Hepatocyte (in vitro differentiated cells): Measurements from ENCODE around the gene LMX1B. TPM values are rescaled to one million over a fixed set of nuclear protein-coding genes. Genes with fewer than 3 reads are reported as not detected.
A peak's percentile ranks its signal among the peaks of the same experiment; 100 is the strongest.

Experiments
- DNase-seq: peaks from one replicate; pipeline ENCODE4 v3.0.0-alpha.2; 2016; ENCODE audit warnings: low spot score
- H2AFZ ChIP-seq: fragments of 200-600 bp; sonication (generic); 2 replicates; pipeline ENCODE4 v1.6.0; 2016; ENCODE audit warnings: antibody characterized with exemption, mild to moderate bottlenecking
- H3K27ac ChIP-seq: fragments of 200-600 bp; sonication (generic); 2 replicates; pipeline ENCODE4 v1.5.1; 2016; ENCODE audit warnings: mild to moderate bottlenecking
- H3K27me3 ChIP-seq: fragments of 200-600 bp; sonication (generic); 2 replicates; pipeline ENCODE4 v1.6.1; 2016
- H3K36me3 ChIP-seq: fragments of 200-600 bp; sonication (generic); replicated peaks from 2 replicates; pipeline ENCODE4 v1.5.1; 2016; ENCODE audit warnings: low read depth; ENCODE audit not compliant: insufficient read depth
- H3K4me1 ChIP-seq: fragments of 200-600 bp; sonication (generic); 2 replicates; pipeline ENCODE4 v1.5.1; 2016; ENCODE audit warnings: mild to moderate bottlenecking, moderate library complexity; ENCODE audit not compliant: insufficient read depth
- H3K4me2 ChIP-seq: fragments of 200-600 bp; sonication (generic); 2 replicates; pipeline ENCODE4 v1.6.0; 2016
- H3K4me3 ChIP-seq: fragments of 200-600 bp; sonication (generic); 2 replicates; pipeline ENCODE4 v1.5.1; 2016; ENCODE audit warnings: mild to moderate bottlenecking
- H3K79me2 ChIP-seq: fragments of 200-600 bp; sonication (generic); 2 replicates; pipeline ENCODE4 v1.6.0; 2017; ENCODE audit warnings: mild to moderate bottlenecking
- H3K9me2 ChIP-seq: fragments of 200-600 bp; sonication (generic); replicated peaks from 2 replicates; pipeline ENCODE4 v1.6.0; 2017; ENCODE audit warnings: mild to moderate bottlenecking; ENCODE audit not compliant: insufficient read depth
- H3K9me3 ChIP-seq: fragments of 200-600 bp; sonication (generic); 2 replicates; pipeline ENCODE4 v1.5.1; 2016; ENCODE audit warnings: low read depth, mild to moderate bottlenecking
- H4K20me1 ChIP-seq: fragments of 200-600 bp; sonication (generic); 2 replicates; pipeline ENCODE4 v1.6.0; 2016; ENCODE audit warnings: mild to moderate bottlenecking; ENCODE audit not compliant: insufficient read depth, poor library complexity, severe bottlenecking
- EZH2 ChIP-seq: fragments of 200-600 bp; sonication (generic); IDR thresholded peaks from 2 replicates; pipeline ENCODE4 v1.6.1; 2016; ENCODE audit warnings: antibody characterized with exemption, mild to moderate bottlenecking, borderline replicate concordance
- EZH2phosphoT487 ChIP-seq: fragments of 200-600 bp; sonication (generic); IDR thresholded peaks from one replicate; pipeline ENCODE4 v1.6.1; 2018; ENCODE audit warnings: antibody characterized with exemption, mild to moderate bottlenecking, low read depth, moderate library complexity; ENCODE audit not compliant: unreplicated experiment, severe bottlenecking
- WGBS: methylation state at CpG from one replicate; pipeline ENCODE4 v1.1.6; 2016; ENCODE audit warnings: low lambda C conversion rate; ENCODE audit errors: missing lambda C conversion rate; 5-methylcytosine and 5-hydroxymethylcytosine counted together
- polyA plus RNA-seq: library from polyadenylated mRNA; unstranded; fragments of >200 nt; fragmentation: Nextera tagmentation; extraction: Ambion mirVana; gene quantifications from 2 replicates; pipeline ENCODE4 v1.2.1, GENCODE V29; 2016
- total RNA-seq: library from RNA; depleted of rRNA; stranded (reverse); fragments of >200 nt; gene quantifications from 2 replicates; pipeline ENCODE4 v1.2.3, GENCODE V29; 2014
- TF ChIP-seq, protein P1 (sequence below): fragments of 200-600 bp; sonication (generic); IDR thresholded peaks from 2 replicates; pipeline ENCODE4 v1.5.1; 2016; ENCODE audit warnings: antibody characterized with exemption, mild to moderate bottlenecking; ENCODE audit not compliant: poor library complexity

LMX1B gene
- total and polyA plus RNA-seq, 2 experiments from 2014 or later: 0.16 TPM; not detected in 1

DNA sequence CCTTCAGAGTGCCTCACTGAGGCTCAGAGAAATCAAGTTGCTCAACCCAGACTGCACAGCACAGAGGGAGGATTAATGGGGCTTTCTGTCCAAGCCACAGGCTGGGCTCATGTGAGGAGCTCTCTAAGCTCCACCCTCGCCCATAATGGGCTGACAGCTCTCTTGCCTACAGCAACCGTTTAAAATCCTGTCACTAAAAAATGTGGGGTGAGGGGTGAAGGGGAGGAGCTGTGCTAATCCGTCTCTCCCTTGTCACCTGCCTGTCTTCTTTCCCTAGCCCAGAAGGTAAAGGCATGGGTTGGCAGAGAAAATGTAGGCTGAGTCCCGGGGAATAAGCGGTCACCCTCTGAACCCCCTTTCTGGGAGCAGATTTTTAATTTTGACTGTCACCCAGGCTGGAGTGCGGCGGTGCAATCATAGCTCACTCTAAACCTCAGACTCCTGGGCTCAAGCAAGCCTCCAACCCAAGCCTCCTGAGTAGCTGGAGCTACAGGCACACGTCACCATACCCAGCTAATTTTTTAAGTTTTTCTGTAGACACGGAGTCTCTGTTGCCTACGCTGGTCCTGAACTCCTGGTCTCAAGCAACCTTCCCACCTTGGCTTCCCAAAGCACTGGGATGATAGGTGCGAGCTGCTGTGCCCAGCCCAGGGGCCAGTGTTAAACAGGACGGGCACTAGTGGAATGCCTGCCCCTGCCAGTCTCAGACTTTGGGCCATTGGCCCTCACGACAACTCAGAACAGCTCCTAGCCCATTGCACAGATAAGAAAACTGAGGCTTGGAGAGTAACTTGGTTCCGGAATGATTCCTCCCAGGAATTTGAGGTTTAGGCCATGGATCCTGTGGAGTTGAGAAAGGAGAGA, 89.5 kb downstream of the LMX1B start:
- 71% methylated on average over 14 of the region's 14 CpGs for WGBS
- Histone ChIP-seq H4K20me1 (no peaks in the 10 kb centered on the region), H3K36me3 (no peaks in the 10 kb centered on the region), H3K27ac (no peak overlapping the region), H3K4me1 (peaks cover 6% of the 10 kb centered on the region), H3K27me3 (peaks cover 15% of the 10 kb centered on the region), H3K4me3 (no peak overlapping the region), H3K9me3 (no peaks in the 10 kb centered on the region), H2AFZ (no peak overlapping the region), H3K9me2 (no peaks in the 10 kb centered on the region), H3K4me2 (no peak overlapping the region), H3K79me2 (no peaks in the 10 kb centered on the region)
- TF ChIP-seq EZH2 (no peak), EZH2phosphoT487 (no peak)
- TF ChIP-seq, protein P1, sequence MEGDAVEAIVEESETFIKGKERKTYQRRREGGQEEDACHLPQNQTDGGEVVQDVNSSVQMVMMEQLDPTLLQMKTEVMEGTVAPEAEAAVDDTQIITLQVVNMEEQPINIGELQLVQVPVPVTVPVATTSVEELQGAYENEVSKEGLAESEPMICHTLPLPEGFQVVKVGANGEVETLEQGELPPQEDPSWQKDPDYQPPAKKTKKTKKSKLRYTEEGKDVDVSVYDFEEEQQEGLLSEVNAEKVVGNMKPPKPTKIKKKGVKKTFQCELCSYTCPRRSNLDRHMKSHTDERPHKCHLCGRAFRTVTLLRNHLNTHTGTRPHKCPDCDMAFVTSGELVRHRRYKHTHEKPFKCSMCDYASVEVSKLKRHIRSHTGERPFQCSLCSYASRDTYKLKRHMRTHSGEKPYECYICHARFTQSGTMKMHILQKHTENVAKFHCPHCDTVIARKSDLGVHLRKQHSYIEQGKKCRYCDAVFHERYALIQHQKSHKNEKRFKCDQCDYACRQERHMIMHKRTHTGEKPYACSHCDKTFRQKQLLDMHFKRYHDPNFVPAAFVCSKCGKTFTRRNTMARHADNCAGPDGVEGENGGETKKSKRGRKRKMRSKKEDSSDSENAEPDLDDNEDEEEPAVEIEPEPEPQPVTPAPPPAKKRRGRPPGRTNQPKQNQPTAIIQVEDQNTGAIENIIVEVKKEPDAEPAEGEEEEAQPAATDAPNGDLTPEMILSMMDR: no peak
- peak; percentile 49 for DNase-seq

DNA sequence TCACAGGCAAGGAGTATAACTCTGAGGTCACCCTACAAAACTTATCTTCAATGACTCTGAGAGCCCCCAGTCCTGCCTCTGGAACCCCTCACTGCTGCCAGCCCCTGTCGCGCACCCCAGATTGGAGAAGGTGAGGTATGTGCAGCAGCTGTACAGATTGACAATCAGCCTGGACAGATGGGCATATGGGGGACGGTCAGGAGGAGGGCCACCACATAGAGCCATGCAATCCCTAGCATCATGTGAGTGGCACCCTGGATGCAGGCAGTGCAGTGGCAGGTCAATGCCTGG, 90.1 kb downstream of the LMX1B start:
- Histone ChIP-seq H2AFZ (no peak overlapping the region), H3K9me2 (no peaks in the 10 kb centered on the region), H4K20me1 (no peaks in the 10 kb centered on the region), H3K27ac (no peak overlapping the region), H3K4me2 (no peak overlapping the region), H3K4me1 (peaks cover 6% of the 10 kb centered on the region), H3K36me3 (no peaks in the 10 kb centered on the region), H3K79me2 (no peaks in the 10 kb centered on the region), H3K27me3 (peaks cover 15% of the 10 kb centered on the region), H3K9me3 (no peaks in the 10 kb centered on the region), H3K4me3 (no peak overlapping the region)
- no peak for DNase-seq
- TF ChIP-seq, protein P1: no peak
- TF ChIP-seq EZH2phosphoT487 (no peak), EZH2 (no peak)
- WGBS: 94% methylated on average over 3 of the region's 3 CpGs

DNA sequence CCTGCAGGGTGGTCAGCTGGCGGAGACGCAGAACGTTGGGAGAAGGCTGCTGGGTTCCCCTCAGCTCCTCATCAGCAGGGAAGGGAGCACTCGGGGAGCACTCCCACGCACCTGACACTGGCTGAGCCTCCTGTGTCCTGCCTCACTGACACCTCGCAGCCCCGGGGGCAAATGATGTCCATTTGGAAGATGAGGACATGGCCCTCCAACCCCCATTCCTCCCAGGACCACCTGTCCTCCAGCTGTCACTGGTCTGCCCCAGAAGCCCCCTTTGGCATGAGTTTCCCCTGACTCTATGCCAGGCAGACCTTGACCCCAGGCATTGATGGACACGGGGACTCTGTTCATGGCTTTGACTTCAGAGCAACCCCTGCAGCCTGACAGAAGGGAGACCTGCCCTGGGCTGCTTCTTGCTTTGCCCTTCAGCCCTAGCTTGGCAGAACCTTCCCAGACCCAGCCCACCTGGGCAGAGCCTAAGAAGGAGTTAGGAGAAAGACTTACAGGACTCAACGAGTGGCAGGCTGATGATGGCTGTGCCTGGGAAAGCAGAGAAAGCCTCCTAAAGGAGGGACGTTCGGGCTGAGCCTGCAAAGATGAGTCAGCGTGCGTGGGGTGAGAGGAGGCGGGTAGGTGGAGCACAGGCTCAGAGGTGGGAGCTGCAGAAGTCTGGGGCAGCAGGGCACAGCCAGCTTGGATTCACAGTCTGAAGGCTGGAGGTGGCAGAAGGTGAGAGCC, 90.6 kb downstream of the LMX1B start:
- Histone ChIP-seq H3K27me3 (peaks cover 15% of the 10 kb centered on the region), H3K36me3 (no peaks in the 10 kb centered on the region), H3K4me1 (peaks cover 6% of the 10 kb centered on the region), H3K4me2 (peak overlapping the region; percentile 74), H3K9me2 (no peaks in the 10 kb centered on the region), H4K20me1 (no peaks in the 10 kb centered on the region), H2AFZ (no peak overlapping the region), H3K9me3 (no peaks in the 10 kb centered on the region), H3K27ac (no peak overlapping the region), H3K79me2 (no peaks in the 10 kb centered on the region), H3K4me3 (no peak overlapping the region)
- 42% methylated on average over 14 of the region's 14 CpGs for WGBS
- TF ChIP-seq, protein P1: no peak
- TF ChIP-seq EZH2phosphoT487 (no peak), EZH2 (no peak)
- peak; percentile 79 for DNase-seq
